OCI-LY1 (cell line): ENCODE results near the gene ATF2.

ENCODE experiments used
- H2AFZ ChIP-seq: fragments of 200-600 bp; sonication (generic), shearing (Covaris generic); 2 replicates; pipeline ENCODE4 v1.6.0; 2014; ENCODE audit warnings: antibody characterized with exemption, mild to moderate bottlenecking, low read length
- H3F3A ChIP-seq: fragments of 200-600 bp; sonication (generic), shearing (Covaris generic); 2 replicates; pipeline ENCODE4 v1.6.0; 2014; ENCODE audit warnings: mild to moderate bottlenecking, antibody characterized with exemption, low read length, moderate library complexity; ENCODE audit not compliant: insufficient read depth
- H3K27ac ChIP-seq: fragments of 200-600 bp; sonication (generic); 2 replicates; pipeline ENCODE4 v1.5.1; 2014; ENCODE audit warnings: low read length, mixed run types, mild to moderate bottlenecking, low read depth; ENCODE audit not compliant: poor library complexity, severe bottlenecking
- H3K27me3 ChIP-seq: fragments of 200-600 bp; sonication (generic); 2 replicates; pipeline ENCODE4 v1.6.0; 2014; ENCODE audit warnings: antibody characterized with exemption, mild to moderate bottlenecking, low read length, moderate library complexity; ENCODE audit not compliant: insufficient read depth
- H3K36me3 ChIP-seq: fragments of 200-600 bp; sonication (generic); 2 replicates; pipeline ENCODE4 v1.6.1; 2014; ENCODE audit warnings: mild to moderate bottlenecking, antibody characterized with exemption, low read length, moderate library complexity, mixed read lengths; ENCODE audit not compliant: insufficient read depth
- H3K4me1 ChIP-seq: fragments of 200-600 bp; sonication (generic); 2 replicates; pipeline ENCODE4 v1.5.1; 2014; ENCODE audit warnings: mild to moderate bottlenecking, low read length, moderate library complexity; ENCODE audit not compliant: insufficient read depth, severe bottlenecking
- H3K4me2 ChIP-seq: fragments of 200-600 bp; sonication (generic), shearing (Covaris generic); 2 replicates; pipeline ENCODE4 v1.6.1; 2014; ENCODE audit warnings: low read length
- H3K4me3 ChIP-seq: fragments of 200-600 bp; sonication (generic); 2 replicates; pipeline ENCODE4 v1.5.1; 2014; ENCODE audit warnings: low read length, low read depth, mild to moderate bottlenecking, mixed read lengths; ENCODE audit not compliant: poor library complexity, severe bottlenecking
- H3K79me2 ChIP-seq: fragments of 200-600 bp; shearing (Covaris generic); 2 replicates; pipeline ENCODE4 v1.6.1; 2016; ENCODE audit warnings: mixed run types, low read length, mixed read lengths; ENCODE audit not compliant: insufficient read depth
- H3K9ac ChIP-seq: fragments of 200-600 bp; sonication (generic), shearing (Covaris generic); 2 replicates; pipeline ENCODE4 v1.6.1; 2014; ENCODE audit warnings: mild to moderate bottlenecking, low read length, mixed read lengths
- H3K9me2 ChIP-seq: fragments of 200-600 bp; sonication (generic), shearing (Covaris generic); 2 replicates; pipeline ENCODE4 v1.6.1; 2014; ENCODE audit warnings: low read depth, mild to moderate bottlenecking, low read length, mixed read lengths
- H3K9me3 ChIP-seq: fragments of 200-600 bp; shearing (Covaris generic); 2 replicates; pipeline ENCODE4 v1.6.1; 2014; ENCODE audit warnings: low read length, mixed read lengths
- H4K20me1 ChIP-seq: fragments of 200-600 bp; sonication (generic), shearing (Covaris generic); 2 replicates; pipeline ENCODE4 v1.6.0; 2016; ENCODE audit warnings: mild to moderate bottlenecking, low read length; ENCODE audit not compliant: insufficient read depth
- CTCF ChIP-seq: fragments of 200-600 bp; sonication (generic), shearing (Covaris generic); IDR thresholded peaks from 2 replicates; pipeline ENCODE4 v1.5.1; 2017; ENCODE audit warnings: mild to moderate bottlenecking, antibody characterized with exemption, low read length, moderate library complexity, mixed read lengths
- EZH2 ChIP-seq: fragments of 200-600 bp; sonication (generic), shearing (Covaris generic); IDR thresholded peaks from 2 replicates; pipeline ENCODE4 v1.8.0; 2017; ENCODE audit warnings: borderline replicate concordance, mixed run types, mild to moderate bottlenecking, antibody characterized with exemption, low read length, moderate library complexity, mixed read lengths

The ATF2 gene

GRCh38 chr2:175158894-175159293, 9.1 kb downstream of the ATF2 start:
- Histone ChIP-seq H3K79me2 (peaks cover 93% of the 10 kb centered on the region), H3F3A (no peaks in the 10 kb centered on the region), H2AFZ (no peak overlapping the region), H3K27ac (no peak overlapping the region), H3K9ac (no peak overlapping the region), H3K27me3 (no peaks in the 10 kb centered on the region), H3K4me1 (no peaks in the 10 kb centered on the region), H4K20me1 (no peaks in the 10 kb centered on the region), H3K9me2 (no peaks in the 10 kb centered on the region), H3K4me2 (no peak overlapping the region), H3K4me3 (no peak overlapping the region), H3K9me3 (no peaks in the 10 kb centered on the region), H3K36me3 (peaks cover 19% of the 10 kb centered on the region; the same call in 1 of the 2 replicates)
- TF ChIP-seq EZH2 (no peak), CTCF (no peak)

GRCh38 chr2:175156534-175156933, 11.5 kb downstream of the ATF2 start:
- Histone ChIP-seq H3F3A (no peaks in the 10 kb centered on the region), H3K79me2 (peaks cover 87% of the 10 kb centered on the region), H3K4me2 (no peak overlapping the region), H3K9me2 (no peaks in the 10 kb centered on the region), H3K4me1 (peaks cover 6% of the 10 kb centered on the region), H3K9ac (no peak overlapping the region), H3K27ac (no peak overlapping the region), H3K27me3 (no peaks in the 10 kb centered on the region), H2AFZ (no peak overlapping the region), H3K9me3 (no peaks in the 10 kb centered on the region), H3K4me3 (no peak overlapping the region), H4K20me1 (no peaks in the 10 kb centered on the region), H3K36me3 (peaks cover 13% of the 10 kb centered on the region; the same call in 1 of the 2 replicates)
- TF ChIP-seq EZH2 (no peak), CTCF (no peak)

GRCh38 chr2:175154661-175155082, 13.3 kb downstream of the ATF2 start:
- Histone ChIP-seq H3K4me3 (no peak overlapping the region), H3K36me3 (peaks cover 24% of the 10 kb centered on the region), H3F3A (no peaks in the 10 kb centered on the region), H3K4me1 (peaks cover 6% of the 10 kb centered on the region), H3K4me2 (no peak overlapping the region), H3K9me3 (no peaks in the 10 kb centered on the region), H3K27ac (no peak overlapping the region), H3K9ac (no peak overlapping the region), H2AFZ (no peak overlapping the region), H4K20me1 (no peaks in the 10 kb centered on the region), H3K79me2 (peaks cover 86% of the 10 kb centered on the region), H3K9me2 (no peaks in the 10 kb centered on the region), H3K27me3 (no peaks in the 10 kb centered on the region)
- no peak for TF ChIP-seq EZH2
- TF ChIP-seq CTCF, result no peak
